Measurements from ENCODE around the gene MED14. TPM values are rescaled to one million over a fixed set of nuclear protein-coding genes. Genes with fewer than 3 reads are reported as not detected.

MED14 gene
- total RNA-seq (2022; extraction: Qiagen RNA extraction), result 16.4 to 32.2 TPM (median 27.1 TPM) in 5 replicates

GRCh38 chrX:40735325-40736169 is at the start of gene MED14:
Gene MED14, minus strand, starts transcription at chrX:40735542. Its CDS starts 130 bp downstream, at chrX:40735412.

GRCh38 chrX:40647307-40648197 is 87.8 kb downstream of the MED14 start, which contains the start of gene CXorf38:
Gene CXorf38, minus strand, starts transcription at chrX:40647561. Its CDS starts 41 bp downstream, at chrX:40647520.

GRCh38 chrX:40623139-40623536 is 112.2 kb downstream of the MED14 start, which contains the start of gene MPC1L:
Gene MPC1L, plus strand, starts transcription at chrX:40623428. Its CDS starts 138 bp downstream, at chrX:40623566.

Other genes starting within 250 kb of the MED14 start
- gene ATP6AP2, start 154.6 kb downstream of the MED14 start, total RNA-seq (2022; extraction: Qiagen RNA extraction), result 116 to 142 TPM (median 135 TPM) in 5 replicates
- not detected in 5 replicates for gene MPC1L, start 112.1 kb downstream of the MED14 start, total RNA-seq (2022; extraction: Qiagen RNA extraction)
- gene CXorf38, start 88.0 kb downstream of the MED14 start, total RNA-seq (2022; extraction: Qiagen RNA extraction), result 9.1 to 12.4 TPM (median 10.8 TPM) in 5 replicates